SU-DHL-6 (cell line): ENCODE data around the gene DDN.

Experiments
- H2AFZ ChIP-seq: fragments of 200-600 bp; sonication (generic); 2 replicates; pipeline ENCODE4 v1.6.1; 2014; ENCODE audit warnings: low read depth, mild to moderate bottlenecking, moderate library complexity, mixed read lengths, antibody characterized with exemption, low read length; ENCODE audit not compliant: severe bottlenecking
- H3F3A ChIP-seq: fragments of 200-600 bp; shearing (Covaris generic); 2 replicates; pipeline ENCODE4 v1.6.0; 2016; ENCODE audit warnings: antibody characterized with exemption, mild to moderate bottlenecking; ENCODE audit not compliant: insufficient read depth
- H3K27ac ChIP-seq: fragments of 200-600 bp; sonication (generic); 2 replicates; pipeline ENCODE4 v1.5.1; 2016; ENCODE audit warnings: low read depth, mild to moderate bottlenecking, low read length, moderate library complexity, mixed read lengths
- H3K27me3 ChIP-seq: fragments of 200-600 bp; sonication (generic), shearing (Covaris generic); 2 replicates; pipeline ENCODE4 v1.6.0; 2014; ENCODE audit warnings: mild to moderate bottlenecking, low read length
- H3K36me3 ChIP-seq: fragments of 200-600 bp; sonication (generic); 2 replicates; pipeline ENCODE4 v1.6.1; 2014; ENCODE audit warnings: mild to moderate bottlenecking, low read length, mixed read lengths
- H3K4me2 ChIP-seq: fragments of 300-600, 200-600 bp; shearing (Covaris generic), sonication (generic); 2 replicates; pipeline ENCODE4 v1.6.0; 2014; ENCODE audit warnings: low read length, low read depth, mild to moderate bottlenecking; ENCODE audit not compliant: poor library complexity, severe bottlenecking
- H3K4me3 ChIP-seq: fragments of 200-600 bp; sonication (generic); 2 replicates; pipeline ENCODE4 v1.5.1; 2014; ENCODE audit warnings: antibody characterized with exemption, low read length, mild to moderate bottlenecking, mixed read lengths; ENCODE audit not compliant: insufficient read depth, poor library complexity, severe bottlenecking
- H3K79me2 ChIP-seq: fragments of 200-600 bp; sonication (generic); 2 replicates; pipeline ENCODE4 v1.6.1; 2014; ENCODE audit warnings: mild to moderate bottlenecking, low read length, moderate library complexity; ENCODE audit not compliant: insufficient read depth
- H3K9ac ChIP-seq: fragments of 200-600 bp; sonication (generic); 2 replicates; pipeline ENCODE4 v1.7.0; 2014; ENCODE audit warnings: mild to moderate bottlenecking, low read length
- H3K9me2 ChIP-seq: fragments of 200-600 bp; sonication (generic); replicated peaks from 2 replicates; pipeline ENCODE4 v1.6.1; 2014; ENCODE audit warnings: low read length; ENCODE audit not compliant: insufficient read depth
- H3K9me3 ChIP-seq: fragments of 200-600 bp; sonication (generic); 2 replicates; pipeline ENCODE4 v1.6.1; 2014; ENCODE audit warnings: low read length, mixed read lengths; ENCODE audit not compliant: insufficient read depth
- H4K20me1 ChIP-seq: fragments of 200-600 bp; sonication (generic); 2 replicates; pipeline ENCODE4 v1.6.1; 2014; ENCODE audit warnings: low read depth, mild to moderate bottlenecking, antibody characterized with exemption, low read length, moderate library complexity, mixed read lengths
- EZH2phosphoT487 ChIP-seq: fragments of 200-600 bp; sonication (generic), shearing (Covaris generic); conservative IDR thresholded peaks from 2 replicates; pipeline ENCODE4 v1.6.1; 2018; ENCODE audit warnings: mild to moderate bottlenecking, antibody characterized with exemption, low read length, moderate library complexity, mixed read lengths
- TF ChIP-seq, protein P1 (sequence below): fragments of 200-600 bp; sonication (generic); IDR thresholded peaks from one replicate; pipeline ENCODE4 v1.5.1; 2017; ENCODE audit warnings: antibody characterized with exemption, mild to moderate bottlenecking, low read length, moderate library complexity; ENCODE audit not compliant: insufficient read depth, poor library complexity, severe bottlenecking

DDN gene

DNA sequence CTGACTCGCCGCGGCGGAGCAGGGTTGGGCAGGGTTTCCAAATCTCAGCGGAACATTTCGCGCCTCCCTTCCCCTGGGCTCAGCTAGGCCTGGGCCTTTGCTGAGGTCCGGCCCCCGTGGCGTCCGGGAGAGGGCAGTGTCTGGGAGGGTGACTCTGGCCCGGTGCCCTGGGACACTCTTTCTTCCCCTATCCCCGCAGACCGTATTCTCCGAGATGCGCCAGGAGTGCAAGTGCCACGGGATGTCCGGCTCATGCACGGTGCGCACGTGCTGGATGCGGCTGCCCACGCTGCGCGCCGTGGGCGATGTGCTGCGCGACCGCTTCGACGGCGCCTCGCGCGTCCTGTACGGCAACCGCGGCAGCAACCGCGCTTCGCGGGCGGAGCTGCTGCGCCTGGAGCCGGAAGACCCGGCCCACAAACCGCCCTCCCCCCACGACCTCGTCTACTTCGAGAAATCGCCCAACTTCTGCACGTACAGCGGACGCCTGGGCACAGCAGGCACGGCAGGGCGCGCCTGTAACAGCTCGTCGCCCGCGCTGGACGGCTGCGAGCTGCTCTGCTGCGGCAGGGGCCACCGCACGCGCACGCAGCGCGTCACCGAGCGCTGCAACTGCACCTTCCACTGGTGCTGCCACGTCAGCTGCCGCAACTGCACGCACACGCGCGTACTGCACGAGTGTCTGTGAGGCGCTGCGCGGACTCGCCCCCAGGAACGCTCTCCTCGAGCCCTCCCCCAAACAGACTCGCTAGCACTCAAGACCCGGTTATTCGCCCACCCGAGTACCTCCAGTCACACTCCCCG is 18.0 kb downstream of the DDN start:
- H4K20me1 ChIP-seq = no peaks in the 10 kb centered on the region
- TF ChIP-seq, protein P1, sequence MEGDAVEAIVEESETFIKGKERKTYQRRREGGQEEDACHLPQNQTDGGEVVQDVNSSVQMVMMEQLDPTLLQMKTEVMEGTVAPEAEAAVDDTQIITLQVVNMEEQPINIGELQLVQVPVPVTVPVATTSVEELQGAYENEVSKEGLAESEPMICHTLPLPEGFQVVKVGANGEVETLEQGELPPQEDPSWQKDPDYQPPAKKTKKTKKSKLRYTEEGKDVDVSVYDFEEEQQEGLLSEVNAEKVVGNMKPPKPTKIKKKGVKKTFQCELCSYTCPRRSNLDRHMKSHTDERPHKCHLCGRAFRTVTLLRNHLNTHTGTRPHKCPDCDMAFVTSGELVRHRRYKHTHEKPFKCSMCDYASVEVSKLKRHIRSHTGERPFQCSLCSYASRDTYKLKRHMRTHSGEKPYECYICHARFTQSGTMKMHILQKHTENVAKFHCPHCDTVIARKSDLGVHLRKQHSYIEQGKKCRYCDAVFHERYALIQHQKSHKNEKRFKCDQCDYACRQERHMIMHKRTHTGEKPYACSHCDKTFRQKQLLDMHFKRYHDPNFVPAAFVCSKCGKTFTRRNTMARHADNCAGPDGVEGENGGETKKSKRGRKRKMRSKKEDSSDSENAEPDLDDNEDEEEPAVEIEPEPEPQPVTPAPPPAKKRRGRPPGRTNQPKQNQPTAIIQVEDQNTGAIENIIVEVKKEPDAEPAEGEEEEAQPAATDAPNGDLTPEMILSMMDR = no peak
- TF ChIP-seq EZH2phosphoT487 = no peak
- H3K36me3 ChIP-seq = no peaks in the 10 kb centered on the region
- no peaks in the 10 kb centered on the region for H3F3A ChIP-seq
- H3K4me3 ChIP-seq = no peak overlapping the region
- H2AFZ ChIP-seq = no peak overlapping the region
- no peak overlapping the region for H3K27ac ChIP-seq
- peak overlapping the region; percentile 8 for H3K4me2 ChIP-seq
- no peak overlapping the region for H3K9ac ChIP-seq
- H3K79me2 ChIP-seq = no peaks in the 10 kb centered on the region
- no peaks in the 10 kb centered on the region for H3K9me3 ChIP-seq
- no peaks in the 10 kb centered on the region for H3K9me2 ChIP-seq
- H3K27me3 ChIP-seq = no peaks in the 10 kb centered on the region

DNA sequence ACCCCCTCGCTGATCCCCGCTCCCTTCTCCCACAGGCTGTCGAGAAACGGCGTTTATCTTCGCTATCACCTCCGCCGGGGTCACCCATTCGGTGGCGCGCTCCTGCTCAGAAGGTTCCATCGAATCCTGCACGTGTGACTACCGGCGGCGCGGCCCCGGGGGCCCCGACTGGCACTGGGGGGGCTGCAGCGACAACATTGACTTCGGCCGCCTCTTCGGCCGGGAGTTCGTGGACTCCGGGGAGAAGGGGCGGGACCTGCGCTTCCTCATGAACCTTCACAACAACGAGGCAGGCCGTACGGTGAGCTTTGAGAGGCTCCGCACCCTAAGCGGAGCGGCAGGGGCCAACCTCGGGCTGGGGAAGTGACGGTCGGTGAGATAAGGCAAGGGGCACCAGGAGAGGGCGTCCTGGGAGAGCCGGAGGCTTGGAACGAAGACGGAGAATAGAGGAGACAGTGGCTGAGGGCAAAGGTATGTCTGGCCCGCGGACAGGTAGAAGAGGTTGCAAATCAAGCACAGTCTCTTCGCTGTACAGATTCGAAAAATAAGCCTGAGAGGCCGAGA is 18.7 kb downstream of the DDN start:
- Histone ChIP-seq H3K4me3 (no peak overlapping the region), H3K4me2 (peak overlapping the region; percentile 29), H3K9me2 (no peaks in the 10 kb centered on the region), H3K27me3 (no peaks in the 10 kb centered on the region), H3K79me2 (no peaks in the 10 kb centered on the region), H2AFZ (no peak overlapping the region), H4K20me1 (no peaks in the 10 kb centered on the region), H3K9me3 (no peaks in the 10 kb centered on the region), H3K27ac (no peak overlapping the region), H3K9ac (no peak overlapping the region), H3F3A (no peaks in the 10 kb centered on the region), H3K36me3 (no peaks in the 10 kb centered on the region)
- no peak for TF ChIP-seq EZH2phosphoT487
- TF ChIP-seq, protein P1 = no peak

DNA sequence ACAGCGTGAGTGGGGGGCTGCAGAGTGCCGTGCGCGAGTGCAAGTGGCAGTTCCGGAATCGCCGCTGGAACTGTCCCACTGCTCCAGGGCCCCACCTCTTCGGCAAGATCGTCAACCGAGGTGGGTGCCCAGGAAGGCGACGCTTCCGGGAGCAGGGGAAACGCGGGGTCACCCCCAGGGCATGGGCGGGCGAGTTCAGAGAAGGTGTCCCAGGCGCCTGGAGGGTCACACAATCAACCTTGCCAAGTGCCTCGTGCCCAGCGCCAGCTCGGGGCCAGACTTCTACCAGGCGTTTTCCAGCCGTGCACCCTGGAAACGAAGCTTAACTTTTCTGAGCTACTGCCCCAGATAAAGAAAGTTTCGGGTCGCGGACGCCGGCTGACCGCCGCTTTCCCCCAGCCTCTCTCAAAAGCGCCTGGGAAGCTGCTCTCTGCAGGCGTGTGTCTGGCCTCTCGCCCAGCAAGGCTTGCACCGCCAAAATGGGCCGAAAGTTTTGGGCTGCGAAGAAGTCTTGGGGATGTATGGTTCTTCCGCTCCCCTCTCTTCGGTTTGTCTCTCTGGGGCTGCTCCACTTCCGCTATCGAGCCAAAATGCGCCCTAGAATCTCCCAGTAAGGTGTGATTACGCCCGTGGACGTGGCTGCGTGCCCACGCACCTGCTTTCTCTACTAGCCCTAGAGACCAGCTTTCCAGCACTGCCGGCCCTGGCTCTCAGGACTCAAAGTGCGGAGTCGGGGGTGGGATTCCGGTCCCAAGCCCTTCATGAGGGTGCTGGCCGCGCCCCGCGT is 19.4 kb downstream of the DDN start:
- Histone ChIP-seq H3F3A (no peaks in the 10 kb centered on the region), H3K27me3 (no peaks in the 10 kb centered on the region), H3K4me3 (no peak overlapping the region), H3K9me2 (no peaks in the 10 kb centered on the region), H3K9me3 (no peaks in the 10 kb centered on the region), H3K79me2 (no peaks in the 10 kb centered on the region), H3K9ac (0 out of 2 replicates have a peak overlapping the region, but pooled peaks have one; percentile 9), H3K27ac (no peak overlapping the region), H3K4me2 (peak overlapping the region; percentile 29), H2AFZ (peak overlapping the region; percentile 2), H4K20me1 (no peaks in the 10 kb centered on the region), H3K36me3 (no peaks in the 10 kb centered on the region)
- TF ChIP-seq EZH2phosphoT487 = no peak
- TF ChIP-seq, protein P1 = no peak
